ENCODE results near the gene DNAJC5G.
A peak's percentile ranks its signal among the peaks of the same experiment; 100 is the strongest.

The DNAJC5G gene

DNA sequence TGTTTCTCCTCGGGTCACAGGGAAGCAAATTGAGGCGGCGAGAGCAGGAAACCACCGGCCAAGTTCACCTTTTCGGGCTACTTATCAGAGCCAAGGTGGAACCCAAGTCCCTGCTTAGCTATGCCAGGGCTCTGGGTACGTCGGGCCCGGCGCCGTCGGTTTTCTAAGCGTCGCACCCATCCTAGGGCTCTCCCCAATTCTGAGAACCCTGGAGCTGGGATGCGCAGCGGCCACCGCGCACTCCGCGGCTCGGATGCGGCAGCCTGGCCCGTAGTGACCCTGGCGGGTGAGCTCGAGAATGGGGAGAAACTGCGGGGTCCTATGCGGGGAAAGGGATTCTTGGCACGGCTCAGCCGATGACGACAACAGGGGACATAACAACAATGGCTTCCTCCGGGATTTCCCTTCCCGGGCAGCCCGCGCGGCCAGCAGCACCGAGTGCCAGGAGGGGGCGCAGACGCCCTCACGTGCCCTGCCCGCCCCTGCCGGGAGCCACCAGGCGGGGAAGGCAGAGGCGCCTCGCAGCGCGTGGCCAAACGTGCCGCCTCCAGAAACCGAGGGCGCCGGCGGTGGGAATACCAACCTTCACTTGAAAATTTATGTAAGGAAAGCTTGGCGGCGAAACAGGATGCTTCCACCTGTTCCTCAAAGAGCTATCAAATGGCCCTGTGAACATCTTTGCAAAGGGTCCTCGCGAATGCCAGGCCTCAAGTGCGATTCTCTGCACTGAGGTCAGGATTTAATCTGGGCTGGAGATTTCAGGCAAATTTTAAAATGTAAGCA is 10.3 kb upstream of the DNAJC5G start (continued):
- TF ChIP-seq ZNF596 (tag by site-specific recombination; IDR thresholded peaks at IDR 0.05), result no peak
- peak; percentile 84 for TF ChIP-seq ZBTB20 (tag by site-specific recombination; IDR thresholded peaks at IDR 0.05)
- TF ChIP-seq ZNF394 (tag by site-specific recombination; IDR thresholded peaks at IDR 0.05; ENCODE audit: borderline replicate concordance), result no peak
- TF ChIP-seq KLF7 (tag by site-specific recombination; IDR thresholded peaks at IDR 0.05; ENCODE audit: borderline replicate concordance), result no peak
- TF ChIP-seq ZNF677 (tag by site-specific recombination; IDR thresholded peaks at IDR 0.05), result no peak
- TF ChIP-seq ZNF16 (tag by site-specific recombination; IDR thresholded peaks at IDR 0.05; ENCODE audit: low read depth), result no peak
- peak; percentile 51 for TF ChIP-seq SP2 (tag by site-specific recombination; IDR thresholded peaks at IDR 0.05)
- TF ChIP-seq, protein P1, sequence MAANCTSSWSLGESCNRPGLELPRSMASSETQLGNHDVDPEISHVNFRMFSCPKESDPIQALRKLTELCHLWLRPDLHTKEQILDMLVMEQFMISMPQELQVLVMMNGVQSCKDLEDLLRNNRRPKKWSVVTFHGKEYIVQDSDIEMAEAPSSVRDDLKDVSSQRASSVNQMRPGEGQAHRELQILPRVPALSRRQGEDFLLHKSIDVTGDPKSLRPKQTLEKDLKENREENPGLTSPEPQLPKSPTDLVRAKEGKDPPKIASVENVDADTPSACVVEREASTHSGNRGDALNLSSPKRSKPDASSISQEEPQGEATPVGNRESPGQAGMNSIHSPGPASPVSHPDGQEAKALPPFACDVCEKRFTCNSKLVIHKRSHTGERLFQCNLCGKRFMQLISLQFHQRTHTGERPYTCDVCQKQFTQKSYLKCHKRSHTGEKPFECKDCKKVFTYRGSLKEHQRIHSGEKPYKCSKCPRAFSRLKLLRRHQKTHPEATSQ (tag by site-specific recombination; IDR thresholded peaks at IDR 0.05), result no peak
- no peak for TF ChIP-seq ZSCAN23 (tag by site-specific recombination; IDR thresholded peaks at IDR 0.05)
- TF ChIP-seq ZNF843 (tag by site-specific recombination; IDR thresholded peaks at IDR 0.05), result no peak
- no peak for TF ChIP-seq ZNF626 (tag by site-specific recombination; IDR thresholded peaks at IDR 0.05)
- TF ChIP-seq ZNF776 (tag by site-specific recombination; IDR thresholded peaks at IDR 0.05; ENCODE audit: borderline replicate concordance), result no peak
- peak; percentile 94 for TF ChIP-seq ZXDB (tag by site-specific recombination; IDR thresholded peaks at IDR 0.05)
- TF ChIP-seq ZNF221 (tag by site-specific recombination; IDR thresholded peaks at IDR 0.05; ENCODE audit: borderline replicate concordance), result no peak
- no peak for TF ChIP-seq MZF1 (tag by site-specific recombination; IDR thresholded peaks at IDR 0.05; ENCODE audit: borderline replicate concordance)
- no peak for TF ChIP-seq ZNF311 (tag by site-specific recombination; IDR thresholded peaks at IDR 0.05; ENCODE audit: borderline replicate concordance)
- TF ChIP-seq ZNF561 (tag by site-specific recombination; IDR thresholded peaks at IDR 0.05; ENCODE audit: borderline replicate concordance), result peak; percentile 95
- no peak for TF ChIP-seq ZNF792 (tag by site-specific recombination; IDR thresholded peaks at IDR 0.05)
- no peak for TF ChIP-seq ZNF19 (tag by site-specific recombination; IDR thresholded peaks at IDR 0.05; ENCODE audit: low read depth)
- no peak for TF ChIP-seq FEZF1 (tag by site-specific recombination; IDR thresholded peaks at IDR 0.05)
- TF ChIP-seq ZNF560 (tag by site-specific recombination; IDR thresholded peaks at IDR 0.05; ENCODE audit: borderline replicate concordance), result no peak
- TF ChIP-seq ZNF133 (tag by site-specific recombination; IDR thresholded peaks at IDR 0.05), result no peak
- no peak for TF ChIP-seq ZFP37 (tag by site-specific recombination; IDR thresholded peaks at IDR 0.05)
- 0 out of 2 replicates have a peak, but pooled peaks have one; percentile 31 for TF ChIP-seq ZNF391 (tag by site-specific recombination; IDR thresholded peaks at IDR 0.05; ENCODE audit: borderline replicate concordance, low read depth)
- no peak for TF ChIP-seq PRDM4 (tag by site-specific recombination; IDR thresholded peaks at IDR 0.05)
- TF ChIP-seq, protein P2, sequence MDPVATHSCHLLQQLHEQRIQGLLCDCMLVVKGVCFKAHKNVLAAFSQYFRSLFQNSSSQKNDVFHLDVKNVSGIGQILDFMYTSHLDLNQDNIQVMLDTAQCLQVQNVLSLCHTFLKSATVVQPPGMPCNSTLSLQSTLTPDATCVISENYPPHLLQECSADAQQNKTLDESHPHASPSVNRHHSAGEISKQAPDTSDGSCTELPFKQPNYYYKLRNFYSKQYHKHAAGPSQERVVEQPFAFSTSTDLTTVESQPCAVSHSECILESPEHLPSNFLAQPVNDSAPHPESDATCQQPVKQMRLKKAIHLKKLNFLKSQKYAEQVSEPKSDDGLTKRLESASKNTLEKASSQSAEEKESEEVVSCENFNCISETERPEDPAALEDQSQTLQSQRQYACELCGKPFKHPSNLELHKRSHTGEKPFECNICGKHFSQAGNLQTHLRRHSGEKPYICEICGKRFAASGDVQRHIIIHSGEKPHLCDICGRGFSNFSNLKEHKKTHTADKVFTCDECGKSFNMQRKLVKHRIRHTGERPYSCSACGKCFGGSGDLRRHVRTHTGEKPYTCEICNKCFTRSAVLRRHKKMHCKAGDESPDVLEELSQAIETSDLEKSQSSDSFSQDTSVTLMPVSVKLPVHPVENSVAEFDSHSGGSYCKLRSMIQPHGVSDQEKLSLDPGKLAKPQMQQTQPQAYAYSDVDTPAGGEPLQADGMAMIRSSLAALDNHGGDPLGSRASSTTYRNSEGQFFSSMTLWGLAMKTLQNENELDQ (tag by site-specific recombination; IDR thresholded peaks at IDR 0.05; ENCODE audit: low read depth), result no peak
- no peak for TF ChIP-seq ZNF548 (tag by site-specific recombination; IDR thresholded peaks at IDR 0.05)
- TF ChIP-seq ZNF274 (IDR thresholded peaks at IDR 0.05; ENCODE audit: low read length), result no peak
- no peak for TF ChIP-seq ZNF274 (tag by site-specific recombination; IDR thresholded peaks at IDR 0.05; ENCODE audit: borderline replicate concordance)
- peak; percentile 90 for TF ChIP-seq EGR2 (tag by site-specific recombination; IDR thresholded peaks at IDR 0.05; ENCODE audit: low read depth)
- TF ChIP-seq ZNF629 (tag by site-specific recombination; IDR thresholded peaks at IDR 0.05), result peak; percentile 80
- no peak for TF ChIP-seq ZNF571 (tag by site-specific recombination; IDR thresholded peaks at IDR 0.05)
- no peak for TF ChIP-seq ZNF473 (tag by site-specific recombination; IDR thresholded peaks at IDR 0.05)
- TF ChIP-seq ZNF292 (tag by site-specific recombination; IDR thresholded peaks at IDR 0.05; ENCODE audit: borderline replicate concordance, low read depth), result no peak

Data from HEK293 (cell line).